Neural progenitor cell (in vitro differentiated cells): ENCODE results near the gene PAH. TPM values are rescaled to one million over a fixed set of nuclear protein-coding genes. Genes with fewer than 3 reads are reported as not detected.

ENCODE experiments used
- DNase-seq: peaks from one replicate; pipeline ENCODE4 v3.0.0-alpha.2; 2016; ENCODE audit warnings: low spot score
- H2AFZ ChIP-seq: fragments of 200-600 bp; sonication (generic); replicated peaks from 2 replicates; pipeline ENCODE4 v1.6.1; 2016; ENCODE audit warnings: antibody characterized with exemption
- H3F3A ChIP-seq: fragments of 200-600 bp; sonication (generic); 2 replicates; pipeline ENCODE4 v1.6.1; 2016; ENCODE audit warnings: antibody characterized with exemption, low read depth
- H3K27ac ChIP-seq: fragments of 200-600 bp; sonication (generic); 2 replicates; pipeline ENCODE4 v1.5.1; 2016; ENCODE audit warnings: mild to moderate bottlenecking
- H3K27me3 ChIP-seq: fragments of 200-600 bp; sonication (generic); 2 replicates; pipeline ENCODE4 v1.6.1; 2016; ENCODE audit warnings: mild to moderate bottlenecking, moderate library complexity
- H3K36me3 ChIP-seq: fragments of 200-600 bp; sonication (generic); 2 replicates; pipeline ENCODE4 v1.5.1; 2016
- H3K4me1 ChIP-seq: fragments of 200-600 bp; sonication (generic); 2 replicates; pipeline ENCODE4 v1.6.1; 2016; ENCODE audit warnings: mixed run types
- H3K4me2 ChIP-seq: fragments of 200-600 bp; sonication (generic); 2 replicates; pipeline ENCODE4 v1.6.1; 2016
- H3K4me3 ChIP-seq: fragments of 200-600 bp; sonication (generic); 2 replicates; pipeline ENCODE4 v1.5.1; 2016
- H3K79me2 ChIP-seq: fragments of 200-600 bp; sonication (generic); 2 replicates; pipeline ENCODE4 v1.6.1; 2016; ENCODE audit warnings: low read depth
- H3K9ac ChIP-seq: fragments of 200-600 bp; sonication (generic); 2 replicates; pipeline ENCODE4 v1.6.1; 2016
- H3K9me3 ChIP-seq: fragments of 200-600 bp; sonication (generic); 2 replicates; pipeline ENCODE4 v1.5.1; 2016; ENCODE audit warnings: low read depth
- H4K20me1 ChIP-seq: fragments of 200-600 bp; sonication (generic); 2 replicates; pipeline ENCODE4 v1.6.1; 2016; ENCODE audit warnings: low read depth
- H3K27ac Mint-ChIP-seq: 3 replicates; pipeline ENCODE4 v1.8.0; 2021; ENCODE audit warnings: mixed read lengths
- H3K27me3 Mint-ChIP-seq: 2 replicates; pipeline ENCODE4 v1.8.0; 2022; ENCODE audit warnings: low read depth, mild to moderate bottlenecking, inconsistent platforms, moderate library complexity, mixed read lengths; ENCODE audit not compliant: insufficient read depth
- H3K36me3 Mint-ChIP-seq: 3 replicates; pipeline ENCODE4 v1.8.0; 2021; ENCODE audit warnings: mixed read lengths
- H3K4me1 Mint-ChIP-seq: 3 replicates; pipeline ENCODE4 v1.8.0; 2021; ENCODE audit warnings: mixed read lengths
- H3K4me3 Mint-ChIP-seq: 3 replicates; pipeline ENCODE4 v1.8.0; 2021; ENCODE audit warnings: mild to moderate bottlenecking, moderate library complexity, mixed read lengths
- H3K9me3 Mint-ChIP-seq: 3 replicates; pipeline ENCODE4 v1.8.0; 2020; ENCODE audit warnings: mixed read lengths
- CTCF ChIP-seq: fragments of 200-600 bp; sonication (generic); IDR thresholded peaks from 2 replicates; pipeline ENCODE4 v1.5.1; 2017; ENCODE audit warnings: antibody characterized with exemption, mild to moderate bottlenecking
- EZH2 ChIP-seq: fragments of 200-600 bp; sonication (generic); IDR thresholded peaks from 2 replicates; pipeline ENCODE4 v1.6.1; 2017; ENCODE audit warnings: antibody characterized with exemption, mild to moderate bottlenecking, moderate library complexity
- EZH2phosphoT487 ChIP-seq: fragments of 200-600 bp; sonication (generic); IDR thresholded peaks from 2 replicates; pipeline ENCODE4 v1.6.1; 2017; ENCODE audit warnings: antibody characterized with exemption
- total RNA-seq: library from RNA; depleted of rRNA; stranded (reverse); fragments of >200 nt; gene quantifications from 2 replicates; pipeline ENCODE4 v1.2.3, GENCODE V29; 2015; ENCODE audit warnings: low replicate concordance

The PAH gene
- total RNA-seq, 1 donor from 2014 or later: 0.07 TPM

- Histone ChIP-seq H2AFZ (no peak overlapping the region), H3K79me2 (no peaks in the 10 kb centered on the region), H3K27me3 (peaks cover 28% of the 10 kb centered on the region), H3K27ac (no peak overlapping the region), H3K4me1 (peaks cover 3% of the 10 kb centered on the region), H3K9me3 (no peaks in the 10 kb centered on the region), H4K20me1 (no peaks in the 10 kb centered on the region), H3F3A (no peaks in the 10 kb centered on the region), H3K4me3 (no peak overlapping the region), H3K36me3 (no peaks in the 10 kb centered on the region), H3K9ac (no peak overlapping the region), H3K4me2 (no peak overlapping the region)
- Mint-ChIP-seq H3K9me3 (no peaks in the 10 kb centered on the region), H3K36me3 (no peaks in the 10 kb centered on the region), H3K27me3 (peaks cover 14% of the 10 kb centered on the region), H3K4me1 (peaks cover 2% of the 10 kb centered on the region), H3K27ac (no peak overlapping the region), H3K4me3 (no peak overlapping the region)
- TF ChIP-seq CTCF: peak; percentile 79
- no peak for TF ChIP-seq EZH2phosphoT487
- peak; percentile 56 for DNase-seq
Measured at GRCh38 chr12:102816816-102817434, 100.1 kb downstream of the PAH start.

GRCh38 chr12:102814691-102815367 lies 102.2 kb downstream of the PAH start:
- peaks cover 12% of the 10 kb centered on the region for H3K27me3 Mint-ChIP-seq
- peaks cover 7% of the 10 kb centered on the region for H3K27me3 ChIP-seq
- H3K4me2 ChIP-seq: no peak overlapping the region
- H4K20me1 ChIP-seq: no peaks in the 10 kb centered on the region
- no peak overlapping the region for H3K4me3 ChIP-seq
- H3K79me2 ChIP-seq: no peaks in the 10 kb centered on the region
- no peak overlapping the region for H3K9ac ChIP-seq
- peaks cover 3% of the 10 kb centered on the region for H3K4me1 ChIP-seq
- H3K9me3 ChIP-seq: no peaks in the 10 kb centered on the region
- no peak overlapping the region for H3K27ac Mint-ChIP-seq
- H3K27ac ChIP-seq: no peak overlapping the region
- H3K9me3 Mint-ChIP-seq: no peaks in the 10 kb centered on the region
- TF ChIP-seq CTCF (no peak), EZH2phosphoT487 (no peak), EZH2 (no peak)
- H3K36me3 Mint-ChIP-seq: no peaks in the 10 kb centered on the region
- DNase-seq: no peak
- no peak overlapping the region for H3K4me3 Mint-ChIP-seq
- H3K4me1 Mint-ChIP-seq: peaks cover 2% of the 10 kb centered on the region
- H3F3A ChIP-seq: no peaks in the 10 kb centered on the region
- no peak overlapping the region for H2AFZ ChIP-seq
- no peaks in the 10 kb centered on the region for H3K36me3 ChIP-seq

- Histone ChIP-seq H3K4me2 (no peak overlapping the region), H2AFZ (peak overlapping the region; percentile 7), H3K79me2 (no peaks in the 10 kb centered on the region), H3K36me3 (no peaks in the 10 kb centered on the region), H3K4me1 (peaks cover 3% of the 10 kb centered on the region), H3K27ac (no peak overlapping the region), H3F3A (no peaks in the 10 kb centered on the region), H3K9me3 (no peaks in the 10 kb centered on the region), H3K9ac (no peak overlapping the region), H4K20me1 (no peaks in the 10 kb centered on the region), H3K27me3 (no peaks in the 10 kb centered on the region), H3K4me3 (no peak overlapping the region)
- TF ChIP-seq EZH2phosphoT487: no peak
- peaks cover 2% of the 10 kb centered on the region for H3K4me1 Mint-ChIP-seq
- H3K27ac Mint-ChIP-seq: no peak overlapping the region
- H3K9me3 Mint-ChIP-seq: no peaks in the 10 kb centered on the region
- H3K27me3 Mint-ChIP-seq: peaks cover 12% of the 10 kb centered on the region
- no peak for DNase-seq
- no peaks in the 10 kb centered on the region for H3K36me3 Mint-ChIP-seq
- H3K4me3 Mint-ChIP-seq: no peak overlapping the region
Measured at GRCh38 chr12:102812344-102812743, 104.7 kb downstream of the PAH start.

- Mint-ChIP-seq H3K9me3 (no peaks in the 10 kb centered on the region), H3K27me3 (peaks cover 12% of the 10 kb centered on the region), H3K4me1 (peaks cover 7% of the 10 kb centered on the region), H3K27ac (no peak overlapping the region), H3K36me3 (no peaks in the 10 kb centered on the region), H3K4me3 (no peak overlapping the region)
- Histone ChIP-seq H4K20me1 (no peaks in the 10 kb centered on the region), H3K4me2 (no peak overlapping the region), H3K27ac (no peak overlapping the region), H3K9ac (no peak overlapping the region), H3K27me3 (no peaks in the 10 kb centered on the region), H3K9me3 (no peaks in the 10 kb centered on the region), H3K4me1 (peaks cover 3% of the 10 kb centered on the region), H3K36me3 (no peaks in the 10 kb centered on the region), H3K79me2 (no peaks in the 10 kb centered on the region), H3K4me3 (no peak overlapping the region), H2AFZ (no peak overlapping the region), H3F3A (no peaks in the 10 kb centered on the region)
- peak; percentile 70 for DNase-seq
- TF ChIP-seq CTCF (peak; percentile 86), EZH2 (no peak), EZH2phosphoT487 (no peak)
Measured at GRCh38 chr12:102811110-102811737, 105.8 kb downstream of the PAH start.
